Measurements from ENCODE around the gene VGLL4. TPM values are rescaled to one million over a fixed set of nuclear protein-coding genes. Genes with fewer than 3 reads are reported as not detected.

VGLL4 gene
- total and polyA plus RNA-seq, 2 of the 4 experiments (the other 2 are of a cell fraction): 26.2 to 35.4 TPM

- Histone ChIP-seq H4K91ac (ENCODE audit: insufficient read depth, low read depth, low read length) (no peak overlapping the region), H2AFZ (replicated peaks; ENCODE audit: low read length, poor library complexity) (no peak overlapping the region), H2BK5ac (ENCODE audit: low read depth, low read length, poor library complexity, severe bottlenecking) (no peak overlapping the region), H3K14ac (replicated peaks; ENCODE audit: low read depth, low read length) (no peak overlapping the region), H3K4me3 (ENCODE audit: insufficient read depth, low read depth, low read length) (no peak overlapping the region), H3K9ac (ENCODE audit: low read depth, low read length) (no peak overlapping the region), H3K79me1 (ENCODE audit: low read depth in 1 of 2, low read length in 2 of 2) (peaks cover 15 to 21% of the 10 kb centered on the region in 2 experiments; a peak in 3 of 4 replicates), H2AK5ac (ENCODE audit: low read depth, low read length) (no peak overlapping the region), H3K4me2 (ENCODE audit: low read depth, low read length) (no peak overlapping the region), H3K9me1 (ENCODE audit: insufficient read depth, low read length) (peaks cover 18% of the 10 kb centered on the region), H4K8ac (ENCODE audit: low read depth in 2 of 2, low read length in 2 of 2) (no peak overlapping the region), H4K20me1 (ENCODE audit: insufficient read depth, low read length) (no peaks in the 10 kb centered on the region; the same call in 1 of the 2 replicates), H3K9me3 (ENCODE audit: control insufficient read depth, insufficient read depth, low read length) (no peaks in the 10 kb centered on the region), H3K56ac (ENCODE audit: extremely low read depth, insufficient read depth, low read length) (no peak overlapping the region), H2AK9ac (replicated peaks; ENCODE audit: low read depth, low read length, poor library complexity) (no peak overlapping the region), H2BK20ac (ENCODE audit: low read depth, low read length) (no peak overlapping the region), H3K4me1 (ENCODE audit: control insufficient read depth, insufficient read depth, low read length) (peaks cover 20% of the 10 kb centered on the region), H3K27me3 (ENCODE audit: control insufficient read depth, insufficient read depth, low read length) (no peaks in the 10 kb centered on the region), H3K23ac (ENCODE audit: low read depth, low read length) (no peak overlapping the region), H3K18ac (ENCODE audit: low read depth, low read length) (no peak overlapping the region), H3K36me3 (ENCODE audit: control insufficient read depth, insufficient read depth, low read length) (no peaks in the 10 kb centered on the region), H3K27ac (ENCODE audit: insufficient read depth, low read length) (no peak overlapping the region), H2BK120ac (ENCODE audit: low read depth, low read length) (no peak overlapping the region), H3K4ac (ENCODE audit: low read depth, low read length) (peak overlapping the region; percentile 60; the same call in 1 of the 2 replicates), H4K5ac (ENCODE audit: low read depth, low read length) (no peak overlapping the region), H2BK15ac (ENCODE audit: low read depth, low read length) (no peak overlapping the region)
- dilution Hi-C loops (cut with HindIII; ENCODE audit: low sequenced_read_pairs, unreplicated experiment): no loop called here
- TF ChIP-seq MAFK (IDR thresholded peaks at IDR 0.05; ENCODE audit: low read depth, low read length): no peak
- no peak for TF ChIP-seq NFE2L2 (IDR thresholded peaks at IDR 0.05; ENCODE audit: low read depth, low read length)
- TF ChIP-seq RCOR1 (IDR thresholded peaks at IDR 0.05; ENCODE audit: insufficient replicate concordance, low read length): no peak
- BruUV-seq (replicated peaks): no TSS peak
- ChIA-PET CTCF (no interaction called here), POLR2A (ENCODE audit: unreplicated experiment) (no interaction called here)
- DNase-seq: no peak
- in situ Hi-C loops (cut with MboI; ENCODE audit: low sequenced_read_pairs): no loop called here
- intact Hi-C loops (cut with micrococcal nuclease): loop anchor here (5.0 kb wide), 1 partner anchor 157 kb away; no protein-coding TSS in a partner anchor
- no peak for ATAC-seq (ENCODE audit: low read depth)
- 95% methylated on average over 5 of the region's 7 CpGs; no CpG with 5 or more reads in 1 of the 2 experiments for WGBS, 2 experiments (ENCODE audit: extremely low coverage in 2 of 2, insufficient read length in 1 of 2)
Measured at GRCh38 chr3:11534793-11535101, 109.0 kb downstream of the VGLL4 start.

Measured in IMR-90 (cell line).